Neural progenitor cell (in vitro differentiated cells): Measurements from ENCODE around the gene SKA2. TPM values are rescaled to one million over a fixed set of nuclear protein-coding genes. Genes with fewer than 3 reads are reported as not detected.

Experiments
- DNase-seq: peaks from one replicate; pipeline ENCODE4 v3.0.0-alpha.2; 2016; ENCODE audit warnings: low spot score
- H2AFZ ChIP-seq: fragments of 200-600 bp; sonication (generic); replicated peaks from 2 replicates; pipeline ENCODE4 v1.6.1; 2016; ENCODE audit warnings: antibody characterized with exemption
- H3F3A ChIP-seq: fragments of 200-600 bp; sonication (generic); 2 replicates; pipeline ENCODE4 v1.6.1; 2016; ENCODE audit warnings: antibody characterized with exemption, low read depth
- H3K27ac ChIP-seq: fragments of 200-600 bp; sonication (generic); 2 replicates; pipeline ENCODE4 v1.5.1; 2016; ENCODE audit warnings: mild to moderate bottlenecking
- H3K27me3 ChIP-seq: fragments of 200-600 bp; sonication (generic); 2 replicates; pipeline ENCODE4 v1.6.1; 2016; ENCODE audit warnings: mild to moderate bottlenecking, moderate library complexity
- H3K36me3 ChIP-seq: fragments of 200-600 bp; sonication (generic); 2 replicates; pipeline ENCODE4 v1.5.1; 2016
- H3K4me1 ChIP-seq: fragments of 200-600 bp; sonication (generic); 2 replicates; pipeline ENCODE4 v1.6.1; 2016; ENCODE audit warnings: mixed run types
- H3K4me2 ChIP-seq: fragments of 200-600 bp; sonication (generic); 2 replicates; pipeline ENCODE4 v1.6.1; 2016
- H3K4me3 ChIP-seq: fragments of 200-600 bp; sonication (generic); 2 replicates; pipeline ENCODE4 v1.5.1; 2016
- H3K79me2 ChIP-seq: fragments of 200-600 bp; sonication (generic); 2 replicates; pipeline ENCODE4 v1.6.1; 2016; ENCODE audit warnings: low read depth
- H3K9ac ChIP-seq: fragments of 200-600 bp; sonication (generic); 2 replicates; pipeline ENCODE4 v1.6.1; 2016
- H3K9me3 ChIP-seq: fragments of 200-600 bp; sonication (generic); 2 replicates; pipeline ENCODE4 v1.5.1; 2016; ENCODE audit warnings: low read depth
- H4K20me1 ChIP-seq: fragments of 200-600 bp; sonication (generic); 2 replicates; pipeline ENCODE4 v1.6.1; 2016; ENCODE audit warnings: low read depth
- H3K27ac Mint-ChIP-seq: 3 replicates; pipeline ENCODE4 v1.8.0; 2021; ENCODE audit warnings: mixed read lengths
- H3K27me3 Mint-ChIP-seq: 2 replicates; pipeline ENCODE4 v1.8.0; 2022; ENCODE audit warnings: low read depth, mild to moderate bottlenecking, inconsistent platforms, moderate library complexity, mixed read lengths; ENCODE audit not compliant: insufficient read depth
- H3K36me3 Mint-ChIP-seq: 3 replicates; pipeline ENCODE4 v1.8.0; 2021; ENCODE audit warnings: mixed read lengths
- H3K4me1 Mint-ChIP-seq: 3 replicates; pipeline ENCODE4 v1.8.0; 2021; ENCODE audit warnings: mixed read lengths
- H3K4me3 Mint-ChIP-seq: 3 replicates; pipeline ENCODE4 v1.8.0; 2021; ENCODE audit warnings: mild to moderate bottlenecking, moderate library complexity, mixed read lengths
- H3K9me3 Mint-ChIP-seq: 3 replicates; pipeline ENCODE4 v1.8.0; 2020; ENCODE audit warnings: mixed read lengths
- EZH2 ChIP-seq: fragments of 200-600 bp; sonication (generic); IDR thresholded peaks from 2 replicates; pipeline ENCODE4 v1.6.1; 2017; ENCODE audit warnings: antibody characterized with exemption, mild to moderate bottlenecking, moderate library complexity
- EZH2phosphoT487 ChIP-seq: fragments of 200-600 bp; sonication (generic); IDR thresholded peaks from 2 replicates; pipeline ENCODE4 v1.6.1; 2017; ENCODE audit warnings: antibody characterized with exemption
- total RNA-seq: library from RNA; depleted of rRNA; stranded (reverse); fragments of >200 nt; gene quantifications from 2 replicates; pipeline ENCODE4 v1.2.3, GENCODE V29; 2015; ENCODE audit warnings: low replicate concordance
- TF ChIP-seq, protein P1 (sequence below): fragments of 200-600 bp; sonication (generic); IDR thresholded peaks from 2 replicates; pipeline ENCODE4 v1.5.1; 2017; ENCODE audit warnings: antibody characterized with exemption, mild to moderate bottlenecking

SKA2 gene, protein sequence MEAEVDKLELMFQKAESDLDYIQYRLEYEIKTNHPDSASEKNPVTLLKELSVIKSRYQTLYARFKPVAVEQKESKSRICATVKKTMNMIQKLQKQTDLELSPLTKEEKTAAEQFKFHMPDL
- total RNA-seq, result 166 and 352 TPM in 2 replicates

- peaks cover 42% of the 10 kb centered on the region for H3K4me1 Mint-ChIP-seq
- peaks cover 92% of the 10 kb centered on the region for H3K79me2 ChIP-seq
- peak; percentile 99 for DNase-seq
These were observed at the start of gene SKA2 for GRCh38 chr17:59154721-59155438. Gene SKA2, minus strand, starts transcription at chr17:59155186. Its CDS starts 23 bp downstream, at chr17:59155163.

GRCh38 chr17:59202320-59202719 lies 47.3 kb upstream of the SKA2 start:
- Histone ChIP-seq H3K36me3 (peaks cover 9% of the 10 kb centered on the region), H3K79me2 (no peaks in the 10 kb centered on the region), H2AFZ (no peak overlapping the region), H3K27ac (no peak overlapping the region), H3K27me3 (no peaks in the 10 kb centered on the region), H3K4me2 (no peak overlapping the region), H3K9me3 (no peaks in the 10 kb centered on the region), H3F3A (no peaks in the 10 kb centered on the region), H3K9ac (no peak overlapping the region), H3K4me3 (no peak overlapping the region), H4K20me1 (no peaks in the 10 kb centered on the region), H3K4me1 (no peaks in the 10 kb centered on the region)
- no peak overlapping the region for H3K4me3 Mint-ChIP-seq
- peaks cover 15% of the 10 kb centered on the region for H3K36me3 Mint-ChIP-seq
- no peak for DNase-seq
- no peaks in the 10 kb centered on the region for H3K9me3 Mint-ChIP-seq
- H3K4me1 Mint-ChIP-seq, result no peaks in the 10 kb centered on the region
- TF ChIP-seq EZH2phosphoT487, result no peak
- TF ChIP-seq, protein P1, sequence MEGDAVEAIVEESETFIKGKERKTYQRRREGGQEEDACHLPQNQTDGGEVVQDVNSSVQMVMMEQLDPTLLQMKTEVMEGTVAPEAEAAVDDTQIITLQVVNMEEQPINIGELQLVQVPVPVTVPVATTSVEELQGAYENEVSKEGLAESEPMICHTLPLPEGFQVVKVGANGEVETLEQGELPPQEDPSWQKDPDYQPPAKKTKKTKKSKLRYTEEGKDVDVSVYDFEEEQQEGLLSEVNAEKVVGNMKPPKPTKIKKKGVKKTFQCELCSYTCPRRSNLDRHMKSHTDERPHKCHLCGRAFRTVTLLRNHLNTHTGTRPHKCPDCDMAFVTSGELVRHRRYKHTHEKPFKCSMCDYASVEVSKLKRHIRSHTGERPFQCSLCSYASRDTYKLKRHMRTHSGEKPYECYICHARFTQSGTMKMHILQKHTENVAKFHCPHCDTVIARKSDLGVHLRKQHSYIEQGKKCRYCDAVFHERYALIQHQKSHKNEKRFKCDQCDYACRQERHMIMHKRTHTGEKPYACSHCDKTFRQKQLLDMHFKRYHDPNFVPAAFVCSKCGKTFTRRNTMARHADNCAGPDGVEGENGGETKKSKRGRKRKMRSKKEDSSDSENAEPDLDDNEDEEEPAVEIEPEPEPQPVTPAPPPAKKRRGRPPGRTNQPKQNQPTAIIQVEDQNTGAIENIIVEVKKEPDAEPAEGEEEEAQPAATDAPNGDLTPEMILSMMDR, result no peak
- TF ChIP-seq EZH2, result no peak
- no peak overlapping the region for H3K27ac Mint-ChIP-seq
- H3K27me3 Mint-ChIP-seq, result no peaks in the 10 kb centered on the region

More at GRCh38 chr17:59154721-59155438, at the start of gene SKA2:
- H3K27ac Mint-ChIP-seq, result no peak within 1 kb of the TSS
- H4K20me1 ChIP-seq, result peaks cover 32% of the 10 kb centered on the region
- peak within 1 kb of the TSS; percentile 85 for H3K9ac ChIP-seq
- no peaks in the 10 kb centered on the region for H3K9me3 Mint-ChIP-seq
- no peaks in the 10 kb centered on the region for H3K27me3 ChIP-seq
- no peak within 1 kb of the TSS for H3K4me3 Mint-ChIP-seq
- H2AFZ ChIP-seq, result peak within 1 kb of the TSS; percentile 79
- peak within 1 kb of the TSS; percentile 71 for H3K4me3 ChIP-seq
- H3K4me2 ChIP-seq, result peak within 1 kb of the TSS; percentile 98
- peaks cover 3% of the 10 kb centered on the region for H3K27me3 Mint-ChIP-seq
- H3K4me1 ChIP-seq, result peaks cover 47% of the 10 kb centered on the region
- H3K36me3 ChIP-seq, result no peaks in the 10 kb centered on the region
- TF ChIP-seq, protein P1, result no peak
- TF ChIP-seq EZH2 (no peak), EZH2phosphoT487 (no peak)
- no peaks in the 10 kb centered on the region for H3K9me3 ChIP-seq
- peaks cover 9% of the 10 kb centered on the region for H3K36me3 Mint-ChIP-seq
- peak within 1 kb of the TSS; percentile 98 for H3K27ac ChIP-seq
- peaks cover 15% of the 10 kb centered on the region for H3F3A ChIP-seq

DNA sequence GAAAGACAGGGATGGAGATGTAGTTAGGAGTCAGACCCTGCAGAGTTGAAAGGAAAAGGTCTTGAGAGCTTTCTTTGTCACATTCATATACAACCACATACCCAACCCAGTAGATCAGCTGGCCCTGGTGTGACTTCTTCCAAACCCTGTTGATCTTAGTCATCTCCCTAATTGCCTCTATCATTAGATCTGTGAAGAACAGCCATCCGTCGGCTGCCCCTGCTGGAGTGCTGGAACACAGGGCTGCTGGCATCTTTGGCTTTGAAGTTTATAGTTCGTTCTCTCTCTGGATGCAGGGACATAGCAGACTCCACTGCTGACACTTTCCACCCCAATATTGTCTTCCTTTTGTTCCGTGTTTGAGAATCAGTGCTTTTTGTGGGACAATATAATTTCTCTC lies 44.4 kb upstream of the SKA2 start:
- Histone ChIP-seq H3K9ac (no peak overlapping the region), H3F3A (no peaks in the 10 kb centered on the region), H3K4me1 (no peaks in the 10 kb centered on the region), H2AFZ (no peak overlapping the region), H3K79me2 (no peaks in the 10 kb centered on the region), H3K9me3 (no peaks in the 10 kb centered on the region), H3K27me3 (no peaks in the 10 kb centered on the region), H3K4me2 (no peak overlapping the region), H4K20me1 (no peaks in the 10 kb centered on the region), H3K27ac (no peak overlapping the region), H3K36me3 (peaks cover 16% of the 10 kb centered on the region), H3K4me3 (no peak overlapping the region)
- Mint-ChIP-seq H3K36me3 (peaks cover 20% of the 10 kb centered on the region), H3K4me1 (peaks cover 4% of the 10 kb centered on the region), H3K4me3 (no peak overlapping the region), H3K27me3 (no peaks in the 10 kb centered on the region), H3K27ac (no peak overlapping the region), H3K9me3 (no peaks in the 10 kb centered on the region)
- no peak for DNase-seq
- TF ChIP-seq, protein P1, result no peak
- no peak for TF ChIP-seq EZH2
- no peak for TF ChIP-seq EZH2phosphoT487
